ENCODE results near the gene DNAH2. TPM values are rescaled to one million over a fixed set of nuclear protein-coding genes. Genes with fewer than 3 reads are reported as not detected.

The DNAH2 gene
- total and polyA plus RNA-seq, 2 of the 8 experiments (the other 6 are each of a cell fraction or from before 2014, with no cell fraction given): 0.13 to 0.18 TPM

GRCh38 chr17:7820231-7820630, 102.7 kb downstream of the DNAH2 start:
- peaks cover 0 to 7% (median 5%) of the 10 kb centered on the region in 4 experiments; a peak in 5 of 7 replicates for H3K4me1 ChIP-seq (replicated peaks in 1 of 4; ENCODE audit: control insufficient read depth in 3 of 4, insufficient read depth in 4 of 4, low read length in 3 of 4)
- no peak overlapping the region for H3K4me3 ChIP-seq (ENCODE audit: extremely low read depth in 1 of 4, insufficient read depth in 2 of 4, low read depth in 3 of 4, low read length in 4 of 4)
- no peak overlapping the region for H2AK5ac ChIP-seq (ENCODE audit: low read depth, low read length)
- H4K5ac ChIP-seq (ENCODE audit: insufficient read length, low read depth, low read length): no peak overlapping the region
- H4K8ac ChIP-seq (ENCODE audit: extremely low read depth, insufficient read depth, low read length): no peak overlapping the region
- no peaks in the 10 kb centered on the region for H3K9me3 ChIP-seq (ENCODE audit: insufficient read depth in 2 of 2, low read depth in 1 of 2, low read length in 1 of 2)
- no peak overlapping the region for H3K14ac ChIP-seq (ENCODE audit: insufficient read length)
- no peak overlapping the region for H2AFZ ChIP-seq (ENCODE audit: low read length)
- H3K23ac ChIP-seq (ENCODE audit: insufficient read length): no peak overlapping the region
- no peak overlapping the region for H2BK12ac ChIP-seq (ENCODE audit: low read depth, low read length)
- ChIA-PET CTCF (ENCODE audit: partially characterized antibody) (interaction anchor here (0.9 to 8.9 kb wide), 13 partner anchors 11 to 534 kb away, joined by 3 to 71 read pairs (median 4); partner anchors contain the start of gene KDM6B), POLR2A (ENCODE audit: partially characterized antibody) (interaction anchor here (1.0 kb wide), 1 partner anchor 134 kb away, joined by 3 read pairs; no protein-coding TSS in a partner anchor)
- no peak overlapping the region for H3K18ac ChIP-seq (ENCODE audit: extremely low read depth, low read length)
- no peak for DNase-seq (ENCODE audit: low read depth in 1 of 2, low spot score in 2 of 2)
- H2BK5ac ChIP-seq (ENCODE audit: low read depth, low read length): no peak overlapping the region
- no peak overlapping the region for H2BK20ac ChIP-seq (ENCODE audit: low read length)
- H3K4ac ChIP-seq (replicated peaks; ENCODE audit: insufficient read length, low read depth, low read length): no peak overlapping the region
- no peaks in the 10 kb centered on the region for H3K79me1 ChIP-seq (ENCODE audit: low read depth, low read length)
- H2BK15ac ChIP-seq (ENCODE audit: low read length): 0 out of 2 replicates have a peak overlapping the region, but pooled peaks have one; percentile 61
- H3K9ac ChIP-seq (replicated peaks in 1 of 4; ENCODE audit: extremely low read depth in 1 of 4, low read depth in 3 of 4, low read length in 3 of 4): no peak overlapping the region
- H3K27ac ChIP-seq (ENCODE audit: low read depth, low read length): no peak overlapping the region
- peaks cover 0 to 14% (median 10%) of the 10 kb centered on the region in 4 experiments; a peak in 6 of 7 replicates for H3K27me3 ChIP-seq (replicated peaks in 1 of 4; ENCODE audit: control insufficient read depth in 3 of 4, extremely low read depth in 1 of 4, insufficient read depth in 3 of 4, low read length in 3 of 4)
- 80% methylated on average over 5 of the region's 5 CpGs; no CpG with 5 or more reads in 1 of the 2 experiments for WGBS, 2 experiments (ENCODE audit: extremely low coverage in 1 of 2, insufficient coverage in 1 of 2, insufficient read length in 1 of 2, insufficient replicate concordance in 2 of 2, low coverage in 1 of 2, low lambda C conversion rate in 2 of 2, missing lambda C conversion rate in 1 of 2)
- H4K91ac ChIP-seq (replicated peaks; ENCODE audit: insufficient read length, low read length): no peak overlapping the region
- H3K56ac ChIP-seq (replicated peaks; ENCODE audit: insufficient read length, low read depth, low read length): no peak overlapping the region
- no peak for FAIRE-seq
- H3K79me2 ChIP-seq (ENCODE audit: control insufficient read depth in 1 of 2, insufficient read depth in 2 of 2, low read length in 2 of 2): no peaks in the 10 kb centered on the region
- H3K36me3 ChIP-seq (ENCODE audit: control insufficient read depth in 2 of 4, insufficient read depth in 4 of 4, low read length in 3 of 4): no peaks in the 10 kb centered on the region
- no peaks in the 10 kb centered on the region for H4K20me1 ChIP-seq (replicated peaks in 1 of 2; ENCODE audit: control insufficient read depth in 1 of 2, insufficient read depth in 2 of 2, low read length in 2 of 2)
- H2BK120ac ChIP-seq (replicated peaks; ENCODE audit: low read depth, low read length): no peak overlapping the region
- no peaks in the 10 kb centered on the region for H3K23me2 ChIP-seq (ENCODE audit: low read depth, low read length)
- no peak for TF ChIP-seq BRCA1 (IDR thresholded peaks at IDR 0.05; ENCODE audit: low read depth, low read length)
- no peak for TF ChIP-seq SIRT6 (IDR thresholded peaks at IDR 0.05; ENCODE audit: low read length)
- no peak for TF ChIP-seq KDM1A (IDR thresholded peaks at IDR 0.05; ENCODE audit: borderline replicate concordance, low read length)
- TF ChIP-seq CHD2 (IDR thresholded peaks at IDR 0.05; ENCODE audit: low read length): no peak
- TF ChIP-seq RAD21 (IDR thresholded peaks at IDR 0.05 in 1 of 2, conservative IDR thresholded peaks at IDR 0.05 in 1 of 2; ENCODE audit: low read depth in 2 of 2, low read length in 2 of 2): no peak
- TF ChIP-seq KDM4A (IDR thresholded peaks at IDR 0.05; ENCODE audit: low read depth, low read length, severe bottlenecking): no peak
- TF ChIP-seq SP2 (IDR thresholded peaks at IDR 0.05; ENCODE audit: low read length): no peak
- no peak for TF ChIP-seq RNF2 (IDR thresholded peaks at IDR 0.05; ENCODE audit: borderline replicate concordance, low read depth, low read length, missing control alignments, poor library complexity, severe bottlenecking)
- TF ChIP-seq CBX8 (IDR thresholded peaks at IDR 0.05; ENCODE audit: borderline replicate concordance, low read depth, low read length): no peak
- TF ChIP-seq BACH1 (IDR thresholded peaks at IDR 0.05; ENCODE audit: low read length): no peak
- H3K4me2 ChIP-seq (ENCODE audit: insufficient read depth in 1 of 2, low read depth in 2 of 2, low read length in 2 of 2): no peak overlapping the region
